Naive B cell (primary cell): Measurements from ENCODE around the gene MAMDC2. TPM values are rescaled to one million over a fixed set of nuclear protein-coding genes. Genes with fewer than 3 reads are reported as not detected.
A peak's percentile ranks its signal among the peaks of the same experiment; 100 is the strongest.

Experiments used
- ATAC-seq, 2 donors: fragments of 150-1000 bp; cut with Tn5 transposase; 2 replicates each; pipeline ENCODE4 v1.10.0; 2021; ENCODE audit warnings: low read depth in 2 of 2, mild to moderate bottlenecking in 2 of 2, moderate library complexity in 2 of 2
- DNase-seq: peaks from one replicate; pipeline ENCODE4 v3.0.0; 2022
- H3K27ac Mint-ChIP-seq, 6 donors: one replicate each; pipeline ENCODE4 v1.8.0; 2020 to 2022; ENCODE audit warnings: mild to moderate bottlenecking in 6 of 6, mixed read lengths in 6 of 6, moderate library complexity in 5 of 6, inconsistent platforms in 2 of 6
- H3K27me3 Mint-ChIP-seq, 3 donors: one replicate each; pipeline ENCODE4 v1.8.0; 2021 to 2022; ENCODE audit warnings: mixed read lengths in 3 of 3, mild to moderate bottlenecking in 1 of 3
- H3K36me3 Mint-ChIP-seq, 2 donors: one replicate each; pipeline ENCODE4 v1.8.0; 2020 to 2022; ENCODE audit warnings: mixed read lengths in 2 of 2, inconsistent platforms in 1 of 2, mild to moderate bottlenecking in 1 of 2
- H3K4me1 Mint-ChIP-seq, 3 donors: one replicate each; pipeline ENCODE4 v1.8.0; 2020 to 2022; ENCODE audit warnings: mixed read lengths in 3 of 3, inconsistent platforms in 1 of 3, mild to moderate bottlenecking in 1 of 3, moderate library complexity in 1 of 3
- H3K4me3 Mint-ChIP-seq, 8 donors: one replicate each; pipeline ENCODE4 v1.8.0; 2020 to 2022; ENCODE audit warnings: mild to moderate bottlenecking in 8 of 8, mixed read lengths in 8 of 8, moderate library complexity in 8 of 8, inconsistent platforms in 2 of 8
- H3K9me3 Mint-ChIP-seq, 7 donors: one replicate each; pipeline ENCODE4 v1.8.0; 2020 to 2022; ENCODE audit warnings: mixed read lengths in 7 of 7, mild to moderate bottlenecking in 5 of 7, inconsistent platforms in 2 of 7, moderate library complexity in 1 of 7
- polyA plus RNA-seq, 6 donors: library from polyadenylated mRNA; unstranded; fragments of 300-500 nt; fragmentation: Illumina TruSeq; gene quantifications; one replicate each; pipeline ENCODE4 v1.2.3, GENCODE V29; 2021; ENCODE audit warnings: low read depth in 6 of 6

MAMDC2 gene
- polyA plus RNA-seq, 6 donors from 2014 or later, result not detected

DNA sequence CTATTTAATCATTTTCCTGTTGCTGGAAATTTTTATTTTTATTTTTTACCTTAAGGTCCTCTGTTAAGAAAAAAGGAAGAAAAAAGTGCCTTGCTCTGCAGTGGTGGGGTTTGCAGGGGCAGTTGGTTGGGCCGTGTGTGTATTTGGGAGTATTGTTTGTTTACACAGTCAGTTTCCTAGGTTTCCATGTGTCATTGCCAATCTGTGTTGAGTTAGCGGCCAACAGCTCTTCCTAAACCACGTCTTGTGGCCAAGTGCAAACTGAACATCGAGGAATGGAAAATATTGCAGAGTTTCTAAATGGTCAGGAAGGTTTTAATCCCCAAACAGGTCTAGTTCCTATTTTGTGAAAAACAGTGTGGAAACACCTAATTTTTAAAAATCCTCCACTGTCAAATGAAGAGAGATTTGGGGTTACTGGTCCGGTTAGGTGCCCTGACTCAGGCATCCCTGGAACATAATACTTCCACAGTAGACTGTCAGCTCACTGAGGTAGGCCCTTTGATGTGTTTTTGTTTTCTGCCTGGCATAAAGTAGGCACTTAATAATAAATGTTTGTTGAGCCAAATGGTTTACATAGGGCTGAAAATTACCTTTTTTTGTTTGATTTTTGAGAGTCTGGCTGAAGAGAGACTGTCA is 37.0 kb downstream of the MAMDC2 start:
- Mint-ChIP-seq H3K27ac (peak overlapping the region in 1 of 6 donors; percentile 70), H3K36me3 (no peaks in the 10 kb centered on the region), H3K4me1 (no peaks in the 10 kb centered on the region), H3K4me3 (no peak overlapping the region), H3K27me3 (peaks cover 6 to 17% (median 9%) of the 10 kb centered on the region in 3 donors), H3K9me3 (peaks cover 0 to 2% (median 0%) of the 10 kb centered on the region in 7 donors)
- no peak for DNase-seq
- ATAC-seq, result no peak

DNA sequence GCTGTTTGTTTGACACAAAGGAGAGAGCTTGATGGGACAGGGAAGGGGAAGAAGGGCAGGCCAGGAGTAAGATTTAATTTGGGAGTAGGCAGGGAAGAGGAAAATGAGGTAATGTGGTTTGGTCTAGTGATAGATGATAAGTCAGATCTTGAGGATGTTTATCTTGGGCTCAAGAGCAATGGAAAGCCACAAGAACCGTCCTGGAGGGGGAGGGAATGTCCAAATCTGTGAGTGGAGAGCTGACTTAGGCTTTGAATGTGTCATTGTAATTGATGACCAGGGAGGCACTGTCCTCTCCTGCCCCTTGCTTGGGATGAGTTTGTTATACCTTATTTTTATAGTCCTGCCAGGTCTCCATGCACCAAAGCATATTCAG is 37.5 kb downstream of the MAMDC2 start:
- peaks cover 0 to 2% (median 0%) of the 10 kb centered on the region in 7 donors for H3K9me3 Mint-ChIP-seq

GRCh38 chr9:70083429-70083828 is 39.8 kb downstream of the MAMDC2 start:
- Mint-ChIP-seq H3K36me3 (no peaks in the 10 kb centered on the region), H3K4me3 (no peak overlapping the region), H3K9me3 (peaks cover 0 to 2% (median 0%) of the 10 kb centered on the region in 7 donors), H3K27ac (no peak overlapping the region), H3K4me1 (no peaks in the 10 kb centered on the region), H3K27me3 (peaks cover 9 to 25% (median 10%) of the 10 kb centered on the region in 3 donors)
- DNase-seq (no peak), ATAC-seq (no peak)

More for the DNA sequence above, 37.5 kb downstream of the MAMDC2 start:
- Mint-ChIP-seq H3K27me3 (peaks cover 6 to 17% (median 9%) of the 10 kb centered on the region in 3 donors), H3K36me3 (no peaks in the 10 kb centered on the region), H3K4me1 (no peaks in the 10 kb centered on the region), H3K4me3 (no peak overlapping the region), H3K27ac (no peak overlapping the region)
- no peak for DNase-seq
- no peak for ATAC-seq

DNA sequence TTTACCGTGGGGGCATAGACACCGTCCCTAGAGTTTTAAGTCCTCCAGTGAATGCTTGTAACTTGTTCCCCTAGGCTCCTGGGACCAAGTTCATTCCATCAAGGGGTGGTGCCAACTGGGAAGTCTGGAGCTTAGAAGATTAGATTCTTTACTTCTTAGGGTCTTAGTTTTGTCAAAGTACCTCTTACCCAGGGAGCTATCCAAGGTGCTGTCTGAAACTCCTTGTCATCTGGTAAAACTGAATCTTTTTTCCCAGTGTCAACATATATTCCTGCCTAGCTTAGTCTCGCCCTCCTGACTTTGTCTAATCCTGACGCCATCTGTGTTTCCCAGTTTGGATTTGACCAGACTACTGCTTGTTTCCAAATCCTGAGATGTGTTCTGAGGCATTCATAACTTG is 41.6 kb downstream of the MAMDC2 start:
- peaks cover 14 to 33% (median 17%) of the 10 kb centered on the region in 3 donors for H3K27me3 Mint-ChIP-seq
- ATAC-seq, result no peak
- H3K4me3 Mint-ChIP-seq, result no peak overlapping the region
- peaks cover 0 to 2% (median 0%) of the 10 kb centered on the region in 7 donors for H3K9me3 Mint-ChIP-seq
- H3K27ac Mint-ChIP-seq, result no peak overlapping the region
- no peaks in the 10 kb centered on the region for H3K36me3 Mint-ChIP-seq
- no peak for DNase-seq
- H3K4me1 Mint-ChIP-seq, result no peaks in the 10 kb centered on the region

DNA sequence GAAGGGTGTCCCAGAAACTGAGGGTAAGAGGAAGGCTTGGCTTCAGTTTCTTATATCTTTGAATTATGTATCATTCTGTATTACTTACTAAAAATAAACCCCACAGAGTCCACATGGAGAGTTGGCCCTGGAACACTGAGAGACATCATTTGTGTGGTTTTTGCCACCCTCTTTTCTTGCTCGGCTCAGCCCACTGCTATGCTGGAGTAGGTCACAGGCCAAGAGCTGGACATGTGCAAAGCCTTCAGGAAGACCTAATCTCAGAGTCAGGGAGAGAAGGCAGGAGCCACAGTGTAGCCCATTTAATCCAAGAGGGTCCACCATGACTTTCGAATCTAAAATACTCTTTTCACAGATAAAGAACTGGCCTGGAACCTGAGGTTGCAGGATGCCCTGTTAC is 47.5 kb downstream of the MAMDC2 start:
- H3K27ac Mint-ChIP-seq, result no peak overlapping the region
- H3K4me3 Mint-ChIP-seq, result no peak overlapping the region
- H3K4me1 Mint-ChIP-seq, result no peaks in the 10 kb centered on the region
- no peak for ATAC-seq
- H3K27me3 Mint-ChIP-seq, result peaks cover 16 to 28% (median 21%) of the 10 kb centered on the region in 3 donors
- DNase-seq, result no peak
- H3K36me3 Mint-ChIP-seq, result no peaks in the 10 kb centered on the region
- H3K9me3 Mint-ChIP-seq, result peaks cover 0 to 6% (median 0%) of the 10 kb centered on the region in 7 donors

GRCh38 chr9:70091572-70091971 is 47.9 kb downstream of the MAMDC2 start:
- H3K27me3 Mint-ChIP-seq, result peaks cover 16 to 33% (median 21%) of the 10 kb centered on the region in 3 donors
- H3K9me3 Mint-ChIP-seq, result peaks cover 0 to 6% (median 0%) of the 10 kb centered on the region in 7 donors
- no peak for DNase-seq
- H3K27ac Mint-ChIP-seq, result no peak overlapping the region
- no peaks in the 10 kb centered on the region for H3K36me3 Mint-ChIP-seq
- no peak overlapping the region for H3K4me3 Mint-ChIP-seq
- no peaks in the 10 kb centered on the region for H3K4me1 Mint-ChIP-seq
- no peak for ATAC-seq

GRCh38 chr9:70092190-70092589 is 48.5 kb downstream of the MAMDC2 start:
- H3K27me3 Mint-ChIP-seq, result peaks cover 16 to 33% (median 21%) of the 10 kb centered on the region in 3 donors
- ATAC-seq (no peak), DNase-seq (no peak)
- H3K9me3 Mint-ChIP-seq, result peaks cover 0 to 6% (median 0%) of the 10 kb centered on the region in 7 donors
- no peak overlapping the region for H3K4me3 Mint-ChIP-seq
- no peaks in the 10 kb centered on the region for H3K4me1 Mint-ChIP-seq
- no peaks in the 10 kb centered on the region for H3K36me3 Mint-ChIP-seq
- H3K27ac Mint-ChIP-seq, result no peak overlapping the region

- Mint-ChIP-seq H3K4me1 (no peaks in the 10 kb centered on the region), H3K27ac (no peak overlapping the region), H3K9me3 (peaks cover 0 to 6% (median 0%) of the 10 kb centered on the region in 7 donors), H3K4me3 (no peak overlapping the region), H3K36me3 (no peaks in the 10 kb centered on the region), H3K27me3 (peaks cover 16 to 28% (median 17%) of the 10 kb centered on the region in 3 donors)
- DNase-seq (no peak), ATAC-seq (no peak)
These were observed 49.4 kb downstream of the MAMDC2 start for GRCh38 chr9:70093095-70093494.

DNA sequence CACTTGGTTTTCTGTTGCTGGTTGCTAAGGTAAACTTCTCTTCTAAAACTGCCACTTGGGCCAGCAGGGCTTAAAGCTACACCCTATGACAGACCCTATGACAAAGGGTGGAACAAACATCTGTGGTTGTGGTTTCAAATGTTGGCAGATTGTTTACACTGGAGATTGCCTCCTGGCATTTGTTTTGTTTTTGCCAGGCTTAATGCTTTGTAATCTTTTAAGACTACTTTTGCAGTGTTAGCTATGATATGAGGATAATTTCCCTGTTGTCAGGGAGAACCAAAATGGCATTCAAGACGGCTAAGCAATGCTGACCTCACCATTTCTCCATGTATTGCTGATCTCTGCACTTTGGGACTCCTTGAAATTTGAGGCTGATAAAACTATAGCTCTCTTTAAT is 50.3 kb downstream of the MAMDC2 start:
- H3K9me3 Mint-ChIP-seq, result peaks cover 0 to 6% (median 0%) of the 10 kb centered on the region in 7 donors
- no peak for ATAC-seq
- no peak overlapping the region for H3K4me3 Mint-ChIP-seq
- no peaks in the 10 kb centered on the region for H3K36me3 Mint-ChIP-seq
- no peaks in the 10 kb centered on the region for H3K4me1 Mint-ChIP-seq
- H3K27ac Mint-ChIP-seq, result no peak overlapping the region
- H3K27me3 Mint-ChIP-seq, result peaks cover 16 to 28% (median 17%) of the 10 kb centered on the region in 3 donors
- DNase-seq, result no peak

- DNase-seq (no peak), ATAC-seq (no peak)
- H3K27me3 Mint-ChIP-seq, result peaks cover 10 to 25% (median 14%) of the 10 kb centered on the region in 3 donors
- no peak overlapping the region for H3K27ac Mint-ChIP-seq
- H3K36me3 Mint-ChIP-seq, result no peaks in the 10 kb centered on the region
- peaks cover 0 to 6% (median 0%) of the 10 kb centered on the region in 7 donors for H3K9me3 Mint-ChIP-seq
- H3K4me1 Mint-ChIP-seq, result no peaks in the 10 kb centered on the region
- no peak overlapping the region for H3K4me3 Mint-ChIP-seq
These were observed 51.1 kb downstream of the MAMDC2 start for GRCh38 chr9:70094747-70095146.

GRCh38 chr9:70097187-70097586 is 53.5 kb downstream of the MAMDC2 start:
- Mint-ChIP-seq H3K4me1 (no peaks in the 10 kb centered on the region), H3K9me3 (peaks cover 0 to 6% (median 0%) of the 10 kb centered on the region in 7 donors), H3K27ac (no peak overlapping the region), H3K36me3 (no peaks in the 10 kb centered on the region), H3K27me3 (peaks cover 15 to 30% (median 16%) of the 10 kb centered on the region in 3 donors), H3K4me3 (no peak overlapping the region)
- DNase-seq (no peak), ATAC-seq (no peak)

DNA sequence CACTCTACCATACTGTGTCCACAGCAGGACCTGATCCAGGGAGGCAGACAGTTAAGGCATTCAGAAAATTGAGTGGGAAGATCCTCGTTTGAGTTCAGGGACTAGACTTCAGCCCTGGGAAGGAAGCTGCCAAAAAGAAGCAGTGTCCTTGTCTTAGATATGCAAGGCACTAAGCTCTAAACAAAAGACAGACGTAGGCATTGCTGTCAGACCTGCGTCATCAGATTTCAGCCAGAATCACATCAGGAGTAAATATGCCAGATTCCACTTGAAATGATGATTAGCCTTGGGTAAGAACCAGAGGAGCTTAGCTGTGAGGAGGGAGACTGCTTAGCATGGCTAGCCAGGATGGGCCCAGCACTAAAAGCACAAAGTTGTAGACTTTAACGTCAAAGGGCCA is 56.7 kb downstream of the MAMDC2 start:
- H3K4me1 Mint-ChIP-seq, result no peaks in the 10 kb centered on the region
- peaks cover 0 to 2% (median 0%) of the 10 kb centered on the region in 7 donors for H3K9me3 Mint-ChIP-seq
- H3K27me3 Mint-ChIP-seq, result peaks cover 7 to 20% (median 8%) of the 10 kb centered on the region in 3 donors
- ATAC-seq (no peak), DNase-seq (no peak)
- H3K4me3 Mint-ChIP-seq, result no peak overlapping the region
- peak overlapping the region in 1 of 6 donors; percentile 23 for H3K27ac Mint-ChIP-seq
- no peaks in the 10 kb centered on the region for H3K36me3 Mint-ChIP-seq

DNA sequence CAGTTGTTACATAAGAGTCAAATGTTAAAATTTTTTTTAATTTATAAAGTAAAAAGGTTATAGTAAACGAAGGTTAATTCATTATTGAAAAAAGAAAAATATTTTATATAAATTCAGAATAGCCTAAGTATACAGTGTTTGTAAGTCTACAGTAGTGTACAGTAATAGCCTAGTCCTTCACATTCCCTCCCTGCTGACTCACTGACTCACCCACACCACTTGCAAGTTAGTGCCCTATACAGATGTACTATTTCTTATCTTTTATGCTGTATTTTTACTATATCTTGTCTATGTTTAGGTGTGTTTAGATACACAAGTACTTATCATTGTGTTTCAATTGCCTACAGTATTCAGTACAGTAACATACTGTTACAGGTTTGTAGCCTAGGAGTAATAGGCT is 57.6 kb downstream of the MAMDC2 start:
- DNase-seq, result no peak
- no peak for ATAC-seq
- H3K36me3 Mint-ChIP-seq, result no peaks in the 10 kb centered on the region
- H3K27ac Mint-ChIP-seq, result no peak overlapping the region
- H3K4me1 Mint-ChIP-seq, result no peaks in the 10 kb centered on the region
- H3K9me3 Mint-ChIP-seq, result peaks cover 0 to 2% (median 0%) of the 10 kb centered on the region in 7 donors
- no peak overlapping the region for H3K4me3 Mint-ChIP-seq
- peaks cover 5 to 17% (median 6%) of the 10 kb centered on the region in 3 donors for H3K27me3 Mint-ChIP-seq

GRCh38 chr9:70105147-70105546 is 61.5 kb downstream of the MAMDC2 start:
- Mint-ChIP-seq H3K4me3 (no peak overlapping the region), H3K4me1 (peaks cover under 1 to 2% (median 1%) of the 10 kb centered on the region in 3 donors), H3K27ac (no peak overlapping the region), H3K36me3 (no peaks in the 10 kb centered on the region), H3K9me3 (peaks cover 0 to 2% (median 0%) of the 10 kb centered on the region in 7 donors), H3K27me3 (peaks cover 2 to 22% (median 6%) of the 10 kb centered on the region in 3 donors)
- DNase-seq, result no peak
- no peak for ATAC-seq
